Stromal cell of bone marrow (primary cell): ENCODE data around the gene COMMD9.

Source experiments
- DNase-seq: peaks from one replicate; pipeline ENCODE4 v3.0.0-alpha.2; 2012; ENCODE audit warnings: low read depth

Gene COMMD9

GRCh38 chr11:36257351-36257750 lies 31.9 kb downstream of the COMMD9 start:
- no peak for DNase-seq

- peak; percentile 21 for DNase-seq
Measured at GRCh38 chr11:36254713-36255112, 34.5 kb downstream of the COMMD9 start.

GRCh38 chr11:36253238-36253637 lies 36.0 kb downstream of the COMMD9 start:
- no peak for DNase-seq

GRCh38 chr11:36251823-36252222 lies 37.4 kb downstream of the COMMD9 start:
- no peak for DNase-seq

GRCh38 chr11:36249246-36249645 lies 40.0 kb downstream of the COMMD9 start:
- peak; percentile 89 for DNase-seq

GRCh38 chr11:36248436-36248835 lies 40.8 kb downstream of the COMMD9 start:
- DNase-seq = no peak

- DNase-seq = no peak
Measured at GRCh38 chr11:36247493-36247892, 41.7 kb downstream of the COMMD9 start.

GRCh38 chr11:36243641-36244040 lies 45.6 kb downstream of the COMMD9 start:
- no peak for DNase-seq

GRCh38 chr11:36241497-36241896 lies 47.7 kb downstream of the COMMD9 start:
- DNase-seq = no peak

GRCh38 chr11:36240801-36241200 lies 48.4 kb downstream of the COMMD9 start:
- no peak for DNase-seq

GRCh38 chr11:36240173-36240572 lies 49.1 kb downstream of the COMMD9 start:
- DNase-seq = no peak

- DNase-seq = no peak
Measured at GRCh38 chr11:36239636-36240035, 49.6 kb downstream of the COMMD9 start.

- no peak for DNase-seq
Measured at GRCh38 chr11:36238881-36239280, 50.3 kb downstream of the COMMD9 start.

- DNase-seq = no peak
Measured at GRCh38 chr11:36238036-36238631, 51.1 kb downstream of the COMMD9 start.

- DNase-seq = no peak
Measured at GRCh38 chr11:36237391-36237790, 51.8 kb downstream of the COMMD9 start.

- no peak for DNase-seq
Measured at GRCh38 chr11:36235750-36236149, 53.5 kb downstream of the COMMD9 start.

- DNase-seq = no peak
Measured at GRCh38 chr11:36234825-36235224, 54.4 kb downstream of the COMMD9 start.

GRCh38 chr11:36233204-36233603 lies 56.0 kb downstream of the COMMD9 start:
- peak; percentile 13 for DNase-seq

GRCh38 chr11:36230779-36231699 lies 58.2 kb downstream of the COMMD9 start:
- peak; percentile 44 for DNase-seq

- DNase-seq = no peak
Measured at GRCh38 chr11:36229091-36229705, 60.0 kb downstream of the COMMD9 start.

- DNase-seq = no peak
Measured at GRCh38 chr11:36228689-36229088, 60.5 kb downstream of the COMMD9 start.

GRCh38 chr11:36227044-36227443 lies 62.2 kb downstream of the COMMD9 start:
- no peak for DNase-seq
